Measurements from ENCODE around the gene MLN. TPM values are rescaled to one million over a fixed set of nuclear protein-coding genes. Genes with fewer than 3 reads are reported as not detected.
A peak's percentile ranks its signal among the peaks of the same experiment; 100 is the strongest.

The MLN gene, protein sequence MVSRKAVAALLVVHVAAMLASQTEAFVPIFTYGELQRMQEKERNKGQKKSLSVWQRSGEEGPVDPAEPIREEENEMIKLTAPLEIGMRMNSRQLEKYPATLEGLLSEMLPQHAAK
- not detected for total RNA-seq
- long read RNA-seq = 0 reads

DNA sequence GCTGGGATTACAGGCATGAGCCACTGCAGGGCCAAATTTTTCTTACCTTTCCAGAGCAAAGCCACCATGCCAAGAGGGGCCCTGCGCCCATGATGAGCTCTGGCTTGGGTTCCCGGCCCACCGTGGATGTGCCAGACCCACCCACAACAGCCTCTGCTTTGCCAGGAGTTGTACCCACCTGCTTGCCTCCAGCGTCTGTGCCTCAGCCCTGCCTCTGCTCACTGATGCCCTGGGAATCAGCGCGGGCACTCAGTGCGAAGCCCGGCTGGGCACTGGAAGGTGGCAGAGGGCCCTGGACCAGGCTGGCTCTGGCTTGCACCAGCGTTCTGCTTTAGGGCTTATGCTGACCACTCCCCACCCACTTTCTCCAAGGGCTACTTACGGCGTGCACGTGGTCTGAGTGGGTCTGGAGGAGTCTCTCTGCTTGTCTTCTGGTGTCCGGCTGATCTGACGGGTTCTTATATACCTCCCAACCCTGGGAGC lies at the start of gene MLN:
Gene MLN, minus strand, starts transcription at position 433 of the 483 bp plus-strand sequence. CDS start 2,840 bp downstream, outside the sequence.
- DNase-seq = no peak
- H3K9me3 ChIP-seq (replicated peaks) = no peaks in the 10 kb centered on the region
- no peaks in the 10 kb centered on the region for H3K36me3 ChIP-seq
- H3K27me3 ChIP-seq (ENCODE audit: low read depth) = peaks cover 94% of the 10 kb centered on the region
- no peak within 1 kb of the TSS for H3K27ac ChIP-seq (replicated peaks)
- TF ChIP-seq, protein P1, sequence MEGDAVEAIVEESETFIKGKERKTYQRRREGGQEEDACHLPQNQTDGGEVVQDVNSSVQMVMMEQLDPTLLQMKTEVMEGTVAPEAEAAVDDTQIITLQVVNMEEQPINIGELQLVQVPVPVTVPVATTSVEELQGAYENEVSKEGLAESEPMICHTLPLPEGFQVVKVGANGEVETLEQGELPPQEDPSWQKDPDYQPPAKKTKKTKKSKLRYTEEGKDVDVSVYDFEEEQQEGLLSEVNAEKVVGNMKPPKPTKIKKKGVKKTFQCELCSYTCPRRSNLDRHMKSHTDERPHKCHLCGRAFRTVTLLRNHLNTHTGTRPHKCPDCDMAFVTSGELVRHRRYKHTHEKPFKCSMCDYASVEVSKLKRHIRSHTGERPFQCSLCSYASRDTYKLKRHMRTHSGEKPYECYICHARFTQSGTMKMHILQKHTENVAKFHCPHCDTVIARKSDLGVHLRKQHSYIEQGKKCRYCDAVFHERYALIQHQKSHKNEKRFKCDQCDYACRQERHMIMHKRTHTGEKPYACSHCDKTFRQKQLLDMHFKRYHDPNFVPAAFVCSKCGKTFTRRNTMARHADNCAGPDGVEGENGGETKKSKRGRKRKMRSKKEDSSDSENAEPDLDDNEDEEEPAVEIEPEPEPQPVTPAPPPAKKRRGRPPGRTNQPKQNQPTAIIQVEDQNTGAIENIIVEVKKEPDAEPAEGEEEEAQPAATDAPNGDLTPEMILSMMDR (IDR thresholded peaks at IDR 0.05; ENCODE audit: borderline replicate concordance) = no peak
- H3K4me3 ChIP-seq = no peak within 1 kb of the TSS
- intact Hi-C loops (cut with micrococcal nuclease) = no loop called here
- peaks cover 11% of the 10 kb centered on the region for H3K4me1 ChIP-seq

DNA sequence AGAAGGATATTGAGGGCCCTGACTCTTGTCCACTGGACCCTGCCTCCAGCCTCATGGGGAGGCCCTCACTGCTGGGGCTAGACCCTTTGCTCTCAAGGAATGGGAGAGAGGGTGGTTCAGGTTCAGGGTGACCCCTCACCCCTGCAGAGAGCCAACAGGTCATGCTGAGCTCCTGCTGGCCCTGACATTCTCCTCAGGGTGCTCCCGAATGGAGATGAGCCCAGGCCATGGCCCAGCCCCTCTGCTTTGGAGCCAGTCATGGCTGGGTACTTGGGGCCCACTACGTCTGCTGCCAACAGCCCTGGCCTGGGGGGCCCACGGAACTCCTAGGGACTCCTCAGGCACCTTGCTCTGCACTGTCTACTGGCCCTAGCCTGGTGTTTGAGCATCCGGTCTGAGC lies 49.2 kb upstream of the MLN start:
- TF ChIP-seq, protein P1 (IDR thresholded peaks at IDR 0.05; ENCODE audit: borderline replicate concordance) = no peak
- Histone ChIP-seq H3K9me3 (replicated peaks) (no peaks in the 10 kb centered on the region), H3K27ac (replicated peaks) (no peak overlapping the region), H3K36me3 (no peaks in the 10 kb centered on the region), H3K4me1 (peaks cover 9% of the 10 kb centered on the region), H3K27me3 (ENCODE audit: low read depth) (peaks cover 98% of the 10 kb centered on the region), H3K4me3 (no peak overlapping the region)
- intact Hi-C loops (cut with micrococcal nuclease) = no loop called here
- no peak for DNase-seq

DNA sequence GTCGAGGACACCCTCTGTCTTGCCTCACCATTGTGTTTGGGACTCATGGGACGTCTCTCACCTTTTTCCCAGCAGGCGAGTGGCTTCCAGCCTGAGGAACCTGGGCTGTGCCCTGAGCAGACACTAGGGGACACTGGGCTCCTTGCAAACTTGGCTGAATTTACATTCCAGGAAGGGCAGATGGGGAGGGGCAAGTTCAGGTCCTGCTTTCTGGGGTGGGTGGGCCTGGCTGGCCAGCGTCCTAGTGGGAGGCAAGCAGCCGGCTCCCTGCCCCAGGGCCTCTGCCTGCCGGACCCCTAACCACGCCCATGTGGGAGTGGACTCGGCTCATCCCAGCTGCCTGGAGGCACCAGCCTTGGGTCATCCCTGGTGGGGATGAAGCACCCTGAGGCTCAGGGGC lies 48.2 kb upstream of the MLN start:
- H3K36me3 ChIP-seq = no peaks in the 10 kb centered on the region
- no peaks in the 10 kb centered on the region for H3K9me3 ChIP-seq (replicated peaks)
- no peak for DNase-seq
- intact Hi-C loops (cut with micrococcal nuclease) = no loop called here
- H3K4me1 ChIP-seq = peaks cover 9% of the 10 kb centered on the region
- no peak overlapping the region for H3K27ac ChIP-seq (replicated peaks)
- H3K4me3 ChIP-seq = no peak overlapping the region
- H3K27me3 ChIP-seq (ENCODE audit: low read depth) = peaks cover 96% of the 10 kb centered on the region
- TF ChIP-seq, protein P1 (IDR thresholded peaks at IDR 0.05; ENCODE audit: borderline replicate concordance) = peak; percentile 53

DNA sequence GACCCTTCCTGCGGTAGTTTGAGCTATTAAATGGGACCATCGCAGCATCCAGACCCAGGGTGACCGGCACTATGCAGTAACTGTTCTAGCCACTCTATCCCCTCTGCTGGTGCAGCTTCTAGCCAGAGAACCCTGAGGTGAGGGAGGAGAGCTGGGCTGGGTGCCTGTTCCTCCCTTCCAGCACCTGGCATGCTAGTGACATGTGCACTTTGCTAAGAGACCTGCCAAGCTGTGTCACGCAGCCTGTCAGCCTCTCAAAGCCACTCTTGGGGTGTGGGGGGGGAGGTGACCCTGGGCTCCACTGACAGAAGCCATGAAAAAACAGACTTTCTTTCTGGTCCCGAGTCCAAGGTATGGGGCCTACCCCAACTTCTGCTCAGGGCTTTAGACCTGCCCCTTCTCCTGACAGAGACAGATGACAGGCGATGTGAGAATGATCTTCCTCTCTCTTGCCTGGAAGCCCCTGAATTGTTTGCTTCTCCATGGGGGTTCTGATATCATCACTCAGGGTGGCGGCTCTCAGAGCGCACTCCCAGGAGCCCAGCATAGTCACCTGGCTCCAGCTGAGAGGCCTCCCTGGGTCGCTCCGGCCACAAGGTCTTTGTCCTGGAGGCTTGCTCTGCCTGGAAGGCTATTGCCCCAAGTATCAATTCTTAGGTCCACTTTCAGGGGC lies 47.2 kb upstream of the MLN start:
- Histone ChIP-seq H3K27me3 (ENCODE audit: low read depth) (peaks cover 94% of the 10 kb centered on the region), H3K4me1 (peaks cover 9% of the 10 kb centered on the region), H3K9me3 (replicated peaks) (no peaks in the 10 kb centered on the region), H3K36me3 (no peaks in the 10 kb centered on the region), H3K27ac (replicated peaks) (no peak overlapping the region), H3K4me3 (no peak overlapping the region)
- intact Hi-C loops (cut with micrococcal nuclease) = no loop called here
- DNase-seq = peak; percentile 27
- TF ChIP-seq, protein P1 (IDR thresholded peaks at IDR 0.05; ENCODE audit: borderline replicate concordance) = no peak

DNA sequence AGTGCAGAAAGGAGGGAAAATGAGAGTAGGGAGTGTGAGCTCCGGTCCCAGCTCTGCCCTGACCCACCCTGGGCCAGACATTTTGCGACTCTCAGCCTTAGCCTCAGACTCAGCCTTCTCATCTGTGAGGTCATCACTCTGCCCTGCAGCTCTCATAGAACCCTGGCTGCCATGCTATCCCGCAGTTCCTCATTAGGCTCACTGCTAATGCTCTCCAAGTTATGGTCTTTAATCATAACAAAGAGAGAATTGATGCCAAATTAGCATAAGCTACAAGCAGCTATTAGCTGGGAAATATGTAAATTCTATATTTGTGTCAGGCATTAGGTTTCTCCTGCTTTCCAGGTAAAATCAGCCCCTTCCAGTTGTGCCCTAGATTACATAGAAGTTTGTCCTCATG lies 46.5 kb upstream of the MLN start:
- H3K9me3 ChIP-seq (replicated peaks) = no peaks in the 10 kb centered on the region
- H3K36me3 ChIP-seq = no peaks in the 10 kb centered on the region
- intact Hi-C loops (cut with micrococcal nuclease) = no loop called here
- peaks cover 94% of the 10 kb centered on the region for H3K27me3 ChIP-seq (ENCODE audit: low read depth)
- no peak for DNase-seq
- H3K4me3 ChIP-seq = no peak overlapping the region
- TF ChIP-seq, protein P1 (IDR thresholded peaks at IDR 0.05; ENCODE audit: borderline replicate concordance) = no peak
- no peak overlapping the region for H3K27ac ChIP-seq (replicated peaks)
- H3K4me1 ChIP-seq = peaks cover 9% of the 10 kb centered on the region
